ENCODE data around the gene PARK7.
"Not testable (repeated sequence)": the region's sequence is repeated elsewhere in the genome, so short reads cannot be mapped to it uniquely, and the experiment has no call there.

The PARK7 gene

DNA sequence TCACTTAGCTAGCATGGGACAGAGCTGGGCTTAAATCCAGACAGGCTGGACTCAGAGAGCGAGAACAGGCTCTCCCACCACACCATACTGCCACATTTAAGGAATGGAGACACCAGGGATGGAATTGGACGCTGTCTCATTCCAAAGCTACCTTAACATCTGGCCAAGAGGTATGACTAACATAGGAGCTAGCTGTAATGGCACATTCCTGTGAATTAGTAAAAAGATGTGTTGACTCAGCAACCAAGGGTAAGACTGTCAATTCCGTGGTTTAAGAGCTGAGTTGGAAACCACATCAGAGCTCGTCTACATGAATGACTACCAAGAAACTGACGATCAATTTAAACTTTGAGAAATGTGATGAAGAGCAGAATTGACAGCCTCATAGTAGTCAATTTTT is 12.6 kb upstream of the PARK7 start:
- peak; percentile 25 for DNase-seq

GRCh38 chr1:7952791-7953190 is 8.7 kb upstream of the PARK7 start:
- DNase-seq = not testable (repeated sequence)

DNA sequence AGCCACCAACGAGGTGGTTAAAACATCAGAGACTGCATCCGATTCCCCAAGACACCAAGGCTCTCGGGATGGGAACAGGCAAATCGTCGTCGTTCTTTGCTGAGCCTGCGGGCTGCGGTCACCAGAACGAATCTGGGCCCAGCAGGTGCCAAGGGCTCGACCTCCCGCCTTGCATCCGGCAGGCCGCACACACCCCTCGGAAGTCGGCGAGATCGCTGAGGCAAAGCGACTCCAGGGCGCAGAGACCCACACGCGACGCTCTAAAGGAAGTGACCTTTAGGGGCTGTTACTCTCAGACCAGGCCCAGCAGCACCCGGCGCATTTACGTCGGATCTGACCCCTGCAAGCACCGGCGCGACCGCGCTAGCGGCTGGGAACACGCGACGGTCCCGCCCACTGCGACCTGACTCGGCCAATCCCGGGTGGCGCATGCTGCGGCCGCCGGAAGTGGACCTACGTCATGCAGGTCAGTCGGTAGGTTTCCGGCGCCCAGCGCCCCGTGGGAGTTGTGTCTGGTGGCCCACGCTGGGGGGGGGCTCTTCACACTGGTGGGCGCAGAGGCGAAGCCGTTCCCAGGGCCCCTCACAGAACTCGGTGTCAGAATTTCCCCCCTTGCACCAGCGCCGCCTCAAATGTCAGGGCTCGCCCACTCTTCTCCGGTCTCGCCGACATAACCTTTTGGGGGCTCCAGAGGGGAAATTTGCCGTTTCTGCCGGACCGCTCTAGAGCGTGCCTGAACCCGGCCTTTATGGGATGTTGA is 7.5 kb upstream of the PARK7 start:
- DNase-seq = peak; percentile 87

GRCh38 chr1:7954683-7955082 is 6.8 kb upstream of the PARK7 start:
- no peak for DNase-seq

GRCh38 chr1:7956218-7957032 is 5.1 kb upstream of the PARK7 start:
- no peak for DNase-seq

GRCh38 chr1:7960165-7960564 is 1.3 kb upstream of the PARK7 start:
- no peak for DNase-seq

- no peak for DNase-seq
These were observed 670 bp upstream of the PARK7 start for GRCh38 chr1:7960867-7961215.

DNA sequence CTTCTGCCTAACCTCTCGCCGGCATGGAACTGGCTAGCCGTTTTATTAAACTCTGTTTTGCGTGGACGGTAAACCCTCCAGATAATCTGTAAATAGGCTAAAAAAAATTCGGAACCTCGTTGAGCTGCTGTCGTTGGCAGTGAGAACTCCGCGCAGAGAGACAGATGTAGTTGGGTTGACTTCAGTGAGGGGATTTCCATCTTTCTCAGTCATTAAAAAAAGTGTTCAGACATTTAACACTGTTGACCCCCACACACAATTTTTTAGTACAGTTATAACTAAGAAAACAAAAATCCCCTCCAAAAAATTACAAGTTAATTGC is 464 bp downstream of the PARK7 start:
- no peak for DNase-seq

DNA sequence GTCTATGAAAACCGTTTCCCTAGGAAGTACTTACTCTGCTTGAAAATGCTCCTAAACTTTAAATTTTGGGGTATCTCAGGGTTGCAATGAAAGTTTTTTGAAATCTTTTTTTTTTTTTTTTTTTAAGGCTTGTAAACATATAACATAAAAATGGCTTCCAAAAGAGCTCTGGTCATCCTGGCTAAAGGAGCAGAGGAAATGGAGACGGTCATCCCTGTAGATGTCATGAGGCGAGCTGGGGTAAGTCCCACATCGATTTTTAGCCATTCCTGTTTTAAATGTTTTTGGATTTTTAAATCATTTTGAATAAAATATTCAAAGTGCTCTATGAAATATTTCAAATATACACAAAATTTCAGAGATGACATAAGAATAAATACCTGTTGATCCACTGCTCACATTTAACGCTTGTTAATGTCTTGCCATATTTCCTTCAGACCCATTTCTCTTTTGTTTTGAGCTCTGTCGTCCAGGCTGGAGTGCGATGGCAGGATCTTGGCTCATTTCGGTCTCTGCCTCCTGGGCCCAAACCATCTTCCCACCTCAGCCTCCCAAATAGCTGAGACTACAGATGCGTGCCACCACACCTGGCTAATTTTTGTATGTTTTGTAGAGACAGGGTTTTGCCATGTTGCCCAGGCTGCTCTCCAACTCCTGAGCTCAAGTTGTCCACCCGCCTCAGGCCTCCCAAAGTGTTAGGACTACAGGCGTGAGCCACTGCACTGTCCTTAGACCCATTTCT is 1.3 kb downstream of the PARK7 start:
- DNase-seq = no peak

GRCh38 chr1:7963378-7963730 is 1.8 kb downstream of the PARK7 start:
- DNase-seq = not testable (repeated sequence)

GRCh38 chr1:7963841-7964240 is 2.3 kb downstream of the PARK7 start:
- DNase-seq = not testable (repeated sequence)

- no peak for DNase-seq
These were observed 3.0 kb downstream of the PARK7 start for GRCh38 chr1:7964476-7964875.

- DNase-seq = no peak
These were observed 5.7 kb downstream of the PARK7 start for GRCh38 chr1:7967196-7967595.

- DNase-seq = no peak
These were observed 6.1 kb downstream of the PARK7 start for GRCh38 chr1:7967651-7968050.

DNA sequence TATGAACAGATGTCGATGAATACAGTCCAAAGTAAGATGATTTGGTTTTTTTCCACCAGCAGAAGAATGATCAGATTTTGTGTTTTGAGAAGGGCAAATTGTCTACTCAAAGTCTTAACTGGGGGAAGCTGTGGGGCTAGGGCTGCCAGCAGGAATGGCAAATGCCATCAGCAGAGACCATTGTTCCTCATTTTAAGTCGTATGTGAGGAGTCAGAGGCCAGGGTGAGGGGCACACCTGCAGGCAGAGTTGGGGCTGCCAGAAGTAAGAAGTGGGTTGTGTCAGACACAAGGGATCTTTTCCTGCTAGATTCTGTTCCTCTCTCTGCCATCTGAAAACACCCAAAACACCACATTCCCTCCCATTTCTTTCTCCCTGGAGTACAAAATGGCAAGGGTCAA is 8.7 kb downstream of the PARK7 start:
- DNase-seq = no peak

DNA sequence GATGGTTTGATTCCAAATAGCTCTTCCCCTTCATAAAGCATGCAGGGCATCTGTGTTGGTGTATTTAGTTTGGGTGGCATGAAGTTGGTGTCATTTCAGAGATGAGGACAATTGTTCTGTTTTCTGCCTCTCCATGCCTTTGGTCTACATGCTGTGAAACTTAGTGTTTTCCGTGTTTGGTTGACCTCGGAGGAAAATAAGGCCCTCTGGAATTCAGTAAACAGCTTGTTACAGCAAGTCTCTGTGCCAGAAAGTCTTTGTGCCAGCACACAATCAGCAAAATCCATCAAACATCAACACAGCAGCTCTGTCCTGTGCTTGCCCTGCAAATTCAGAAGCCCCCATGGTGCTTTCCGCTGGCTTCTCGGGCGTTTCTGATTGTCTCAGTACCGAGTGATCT is 9.5 kb downstream of the PARK7 start:
- no peak for DNase-seq

GRCh38 chr1:7972285-7972684 is 10.8 kb downstream of the PARK7 start:
- DNase-seq = no peak

DNA sequence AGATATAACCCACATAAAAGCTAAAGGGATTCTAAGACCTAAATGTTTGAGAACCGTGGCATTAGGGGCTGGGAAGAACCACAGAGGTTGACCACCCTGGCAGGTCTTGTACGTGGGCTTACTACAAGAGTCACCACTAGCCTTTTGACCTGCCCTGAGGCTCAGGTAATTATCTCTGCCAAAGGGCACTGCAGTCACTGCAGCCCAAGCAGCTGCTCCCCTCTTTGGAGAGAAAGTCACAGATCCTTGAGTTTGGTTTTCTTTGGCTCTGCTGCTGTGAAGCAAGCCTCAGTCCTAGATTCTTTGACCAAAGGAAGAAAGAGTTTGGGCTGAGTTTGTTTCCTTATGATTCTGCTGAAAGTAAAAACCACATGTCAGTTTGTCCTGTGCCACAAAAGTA is 11.6 kb downstream of the PARK7 start:
- no peak for DNase-seq

- DNase-seq = peak; percentile 31
These were observed 13.8 kb downstream of the PARK7 start for GRCh38 chr1:7975212-7975865.

DNA sequence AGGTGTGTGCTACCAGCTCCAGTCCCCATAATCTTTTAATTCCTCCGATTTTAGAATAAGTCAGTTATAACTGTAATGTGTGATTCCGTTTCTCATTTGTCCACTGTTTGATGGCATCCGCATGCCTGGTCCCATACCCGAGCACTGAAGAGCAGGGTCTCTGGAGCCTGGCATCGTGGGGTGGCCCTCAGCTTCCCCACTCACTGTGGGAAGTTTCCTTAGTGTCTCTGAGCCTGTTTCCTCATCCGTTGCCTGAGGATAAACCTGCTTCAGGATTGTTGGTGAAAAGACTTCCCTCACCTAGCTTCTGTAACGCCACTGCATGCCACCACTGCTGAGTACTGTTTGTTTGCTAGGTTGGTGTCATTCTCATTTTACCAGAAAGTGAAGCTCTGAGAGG is 19.5 kb downstream of the PARK7 start:
- no peak for DNase-seq

DNA sequence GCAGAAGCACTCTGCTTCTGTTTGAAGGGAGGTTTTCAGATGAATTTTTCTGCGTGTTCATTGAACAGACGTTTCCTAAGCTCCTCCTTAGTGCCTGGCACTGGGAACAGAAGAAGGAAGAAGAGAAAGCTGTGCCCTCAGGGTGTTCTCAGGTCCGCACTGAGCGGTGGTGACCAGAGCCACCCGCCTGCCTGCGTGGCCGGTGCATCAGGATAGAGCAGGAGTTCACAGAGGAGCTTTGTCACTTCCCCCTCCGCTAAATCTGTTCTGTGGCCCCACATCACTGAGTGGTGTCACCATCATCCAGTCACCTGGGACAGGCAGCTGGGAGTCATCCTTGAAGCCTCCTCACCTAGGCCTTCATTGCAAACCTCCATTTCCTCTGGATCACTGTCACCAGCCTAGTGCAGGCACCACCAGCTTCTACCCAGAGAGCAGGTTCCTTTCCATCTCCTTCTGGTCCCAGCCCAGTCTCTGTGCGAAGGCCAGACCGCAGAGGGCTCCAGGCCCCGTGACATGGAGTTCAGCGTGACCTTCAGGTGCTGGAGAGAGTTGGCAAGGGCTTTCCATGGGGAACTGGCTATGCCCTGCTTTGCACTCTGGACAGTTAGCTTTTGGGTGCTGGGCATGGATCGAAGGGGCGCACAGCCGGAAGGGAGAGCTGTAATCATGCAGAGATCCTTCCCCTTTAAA is 21.7 kb downstream of the PARK7 start:
- DNase-seq = no peak

GRCh38 chr1:7984811-7985210 is 23.3 kb downstream of the PARK7 start:
- no peak for DNase-seq

Data from CD4-positive, alpha-beta T cell treated with Interleukin-17A for 4 hours (primary cell).